GM19468 (cell line): ENCODE results near the gene MYOM3.

Source experiments
- ATAC-seq: cut with Tn5 transposase; IDR thresholded peaks from one replicate; pipeline ENCODE4 v1.9.1; 2021; ENCODE audit warnings: mild to moderate bottlenecking, moderate library complexity, moderate number of reproducible peaks; ENCODE audit not compliant: unreplicated experiment; ENCODE audit errors: extremely low read depth

Gene MYOM3

GRCh38 chr1:24139841-24140425 is 28.0 kb upstream of the MYOM3 start:
- ATAC-seq = no peak

GRCh38 chr1:24139222-24139489 is 27.2 kb upstream of the MYOM3 start:
- ATAC-seq = no peak

- no peak for ATAC-seq
Observed at GRCh38 chr1:24138476-24139221, 26.7 kb upstream of the MYOM3 start.

GRCh38 chr1:24136956-24137539 is 25.1 kb upstream of the MYOM3 start:
- ATAC-seq = no peak

GRCh38 chr1:24134376-24134775 is 22.4 kb upstream of the MYOM3 start:
- ATAC-seq = no peak

- ATAC-seq = no peak
Observed at GRCh38 chr1:24133819-24134218, 21.9 kb upstream of the MYOM3 start.

- no peak for ATAC-seq
Observed at GRCh38 chr1:24130385-24130784, 18.4 kb upstream of the MYOM3 start.

- ATAC-seq = no peak
Observed at GRCh38 chr1:24127801-24128363, 15.9 kb upstream of the MYOM3 start.

GRCh38 chr1:24127134-24127800 is 15.3 kb upstream of the MYOM3 start:
- ATAC-seq = no peak

GRCh38 chr1:24126672-24127023 is 14.7 kb upstream of the MYOM3 start:
- ATAC-seq = no peak

GRCh38 chr1:24126018-24126671 is 14.2 kb upstream of the MYOM3 start:
- no peak for ATAC-seq

GRCh38 chr1:24125456-24125855 is 13.5 kb upstream of the MYOM3 start:
- no peak for ATAC-seq

GRCh38 chr1:24124980-24125379 is 13.0 kb upstream of the MYOM3 start:
- ATAC-seq = no peak

GRCh38 chr1:24123611-24124010 is 11.7 kb upstream of the MYOM3 start:
- no peak for ATAC-seq

- no peak for ATAC-seq
Observed at GRCh38 chr1:24122776-24123175, 10.8 kb upstream of the MYOM3 start.

GRCh38 chr1:24121406-24121805 is 9.5 kb upstream of the MYOM3 start:
- ATAC-seq = no peak

GRCh38 chr1:24120965-24121364 is 9.0 kb upstream of the MYOM3 start:
- ATAC-seq = no peak

- no peak for ATAC-seq
Observed at GRCh38 chr1:24119859-24120756, 8.2 kb upstream of the MYOM3 start.

- no peak for ATAC-seq
Observed at GRCh38 chr1:24119489-24119858, 7.5 kb upstream of the MYOM3 start.
